ENCODE measurements around the gene EFCAB6. TPM values are rescaled to one million over a fixed set of nuclear protein-coding genes. Genes with fewer than 3 reads are reported as not detected.

Gene EFCAB6
- total and polyA plus RNA-seq, 2 of the 13 experiments (the other 11 are each of a cell fraction or from before 2014, with no cell fraction given), result not detected

DNA sequence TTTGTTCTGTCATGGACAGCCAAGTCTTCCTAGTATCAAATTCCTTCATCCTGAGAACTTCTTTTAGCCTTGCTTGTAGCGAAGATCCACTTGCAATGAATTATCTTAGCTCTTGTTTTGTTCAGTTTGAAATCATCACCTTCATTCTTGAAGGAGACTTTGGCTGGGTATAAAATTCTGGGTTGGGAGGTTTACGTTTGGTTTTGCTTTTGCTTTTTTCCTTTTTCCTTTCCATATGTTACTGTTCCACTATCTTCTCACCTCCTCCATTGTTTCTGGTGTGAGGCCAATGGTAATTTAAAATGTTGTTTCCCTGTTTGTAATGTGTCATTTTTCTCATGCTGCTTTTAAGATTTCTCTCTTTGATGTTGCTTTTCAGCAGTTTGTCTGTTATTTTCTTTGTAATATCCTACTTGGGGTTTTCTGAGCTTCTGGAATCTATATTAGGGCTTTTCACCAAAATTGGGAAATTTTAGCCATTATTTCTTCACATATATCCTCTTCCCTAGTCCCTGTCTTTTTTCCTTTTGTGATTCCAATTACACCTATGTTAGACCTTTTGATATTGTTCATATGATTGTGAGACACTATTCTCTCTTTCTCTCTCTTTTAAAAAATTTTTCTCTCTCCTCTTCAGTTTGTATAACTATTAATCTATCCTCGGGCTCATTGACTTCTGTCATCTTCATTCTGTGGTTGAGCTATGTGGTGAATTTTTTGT, 172.7 kb downstream of the EFCAB6 start:
- H3K4me3 ChIP-seq (replicated peaks in 1 of 3; ENCODE audit: insufficient read depth in 1 of 3, low read depth in 2 of 3, low read length in 3 of 3), result no peak overlapping the region
- ChIA-PET POLR2A (no interaction called here), CTCF (ENCODE audit: low intra/inter-chr PET ratio, low total read pairs) (no interaction called here)
- peaks cover 17% of the 10 kb centered on the region for H3K9me3 ChIP-seq (ENCODE audit: low read length)
- 2% methylated on average over 3 of the region's 3 CpGs for WGBS (ENCODE audit: low lambda C conversion rate)
- DNase-seq (ENCODE audit: low spot score), result no peak
- H3K27me3 ChIP-seq (ENCODE audit: control insufficient read depth in 1 of 2, insufficient read depth in 2 of 2, low read length in 2 of 2), result peaks cover 1 to 7% of the 10 kb centered on the region in 2 experiments; a peak in 2 of 5 replicates
- in situ Hi-C loops (cut with HindIII; ENCODE audit: extremely low pct_ligation_motif_present, low pct_unique_long_range_greater_than_20kb) (no loop called here), intact Hi-C loops (cut with micrococcal nuclease; ENCODE audit: unreplicated experiment) (no loop called here)
- H3K9ac ChIP-seq (ENCODE audit: insufficient read depth, low read depth, low read length), result no peak overlapping the region
- no peak overlapping the region for H3K4me2 ChIP-seq (ENCODE audit: low read depth, low read length)
- ATAC-seq, result no peak
- no peaks in the 10 kb centered on the region for H3K36me3 ChIP-seq (replicated peaks in 1 of 2; ENCODE audit: control insufficient read depth in 1 of 2, insufficient read depth in 2 of 2, low read length in 2 of 2)
- H4K20me1 ChIP-seq (ENCODE audit: insufficient read depth, low read length), result no peaks in the 10 kb centered on the region
- no peak overlapping the region for H2AFZ ChIP-seq (ENCODE audit: low read length)
- H3K4me1 ChIP-seq (ENCODE audit: insufficient read depth, low read length), result no peaks in the 10 kb centered on the region
- FAIRE-seq, result no peak
- TF ChIP-seq ZFP1 (CRISPR knock-in tag; IDR thresholded peaks at IDR 0.05), result peak; percentile 78; the same call in 1 of the 2 replicates
- no peak for TF ChIP-seq CEBPG (CRISPR knock-in tag; IDR thresholded peaks at IDR 0.05)
- no peak for TF ChIP-seq GABPA (IDR thresholded peaks at IDR 0.05; ENCODE audit: low read depth, low read length)
- TF ChIP-seq GABPA (CRISPR knock-in tag; IDR thresholded peaks at IDR 0.05; ENCODE audit: low read depth), result no peak
- TF ChIP-seq, protein P1, sequence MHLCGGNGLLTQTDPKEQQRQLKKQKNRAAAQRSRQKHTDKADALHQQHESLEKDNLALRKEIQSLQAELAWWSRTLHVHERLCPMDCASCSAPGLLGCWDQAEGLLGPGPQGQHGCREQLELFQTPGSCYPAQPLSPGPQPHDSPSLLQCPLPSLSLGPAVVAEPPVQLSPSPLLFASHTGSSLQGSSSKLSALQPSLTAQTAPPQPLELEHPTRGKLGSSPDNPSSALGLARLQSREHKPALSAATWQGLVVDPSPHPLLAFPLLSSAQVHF (CRISPR knock-in tag; IDR thresholded peaks at IDR 0.05), result no peak
- BruUV-seq (replicated peaks), result no TSS peak
- H3K79me2 ChIP-seq (ENCODE audit: insufficient read depth, low read length), result no peaks in the 10 kb centered on the region
- H3K27ac ChIP-seq (ENCODE audit: extremely low read length, insufficient read depth, low read length), result no peak overlapping the region

DNA sequence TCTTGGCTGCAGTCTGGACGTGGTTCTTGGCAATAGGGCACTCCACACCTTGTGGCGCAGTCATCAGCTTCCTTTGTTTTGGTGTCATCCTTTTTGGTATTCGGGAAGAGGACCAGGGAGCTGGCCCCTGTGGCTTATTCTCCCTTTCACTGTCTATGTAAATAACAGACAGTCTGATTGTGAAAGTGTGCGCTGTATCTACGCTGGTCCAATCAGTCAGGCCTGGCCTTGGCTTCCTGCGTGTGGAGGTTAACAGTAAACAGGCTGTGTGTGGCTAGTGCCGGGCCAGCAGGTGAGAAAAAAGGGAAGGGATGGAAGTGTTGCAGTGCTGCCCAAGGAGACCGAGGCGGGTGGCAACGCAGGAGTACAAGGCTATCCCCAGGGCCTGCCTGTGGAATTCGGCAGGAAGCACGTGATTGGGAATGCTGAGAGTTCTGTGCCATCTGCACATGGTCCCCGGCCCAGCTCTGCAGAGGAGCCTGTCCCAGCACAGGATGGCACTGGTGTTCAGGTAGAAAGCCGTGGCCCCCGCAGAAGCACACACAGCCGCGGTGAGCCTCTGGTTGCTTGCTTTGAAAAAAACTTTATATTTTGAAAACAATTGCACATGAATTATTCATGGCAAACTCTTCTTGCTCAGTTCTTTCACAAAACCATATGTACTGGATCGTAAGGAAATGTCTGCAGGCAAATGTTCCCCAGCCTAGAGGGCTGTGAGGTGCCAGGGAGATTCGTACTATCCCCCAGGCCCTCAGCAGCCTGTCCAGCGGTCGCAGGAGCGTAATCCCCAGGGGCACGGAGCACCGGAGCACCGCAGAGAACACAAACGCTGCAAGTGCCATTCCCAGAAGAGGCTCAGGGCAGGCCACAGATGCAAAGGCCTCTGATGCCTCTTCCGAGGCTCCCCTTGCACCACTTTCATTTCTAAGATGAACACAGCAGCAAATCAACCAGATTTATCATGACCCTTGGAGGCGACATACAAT, 174.5 kb downstream of the EFCAB6 start:
- H3K4me3 ChIP-seq (replicated peaks in 1 of 3; ENCODE audit: insufficient read depth in 1 of 3, low read depth in 2 of 3, low read length in 3 of 3), result no peak overlapping the region
- H3K27me3 ChIP-seq (ENCODE audit: control insufficient read depth in 1 of 2, insufficient read depth in 2 of 2, low read length in 2 of 2), result peaks cover 3 to 10% of the 10 kb centered on the region in 2 experiments; a peak in 3 of 5 replicates
- H3K4me1 ChIP-seq (ENCODE audit: insufficient read depth, low read length), result no peaks in the 10 kb centered on the region
- ChIA-PET CTCF (ENCODE audit: low intra/inter-chr PET ratio, low total read pairs) (no interaction called here), POLR2A (no interaction called here)
- no peaks in the 10 kb centered on the region for H4K20me1 ChIP-seq (ENCODE audit: insufficient read depth, low read length)
- no peak overlapping the region for H3K9ac ChIP-seq (ENCODE audit: insufficient read depth, low read depth, low read length)
- H3K4me2 ChIP-seq (ENCODE audit: low read depth, low read length), result no peak overlapping the region
- DNase-seq (ENCODE audit: low spot score) (peak; percentile 6), FAIRE-seq (no peak), ATAC-seq (peak; percentile 80)
- 32% methylated on average over 24 of the region's 28 CpGs for WGBS (ENCODE audit: low lambda C conversion rate)
- no peak overlapping the region for H2AFZ ChIP-seq (ENCODE audit: low read length)
- intact Hi-C loops (cut with micrococcal nuclease; ENCODE audit: unreplicated experiment), result no loop called here
- H3K27ac ChIP-seq (ENCODE audit: extremely low read length, insufficient read depth, low read length), result no peak overlapping the region
- in situ Hi-C loops (cut with HindIII; ENCODE audit: extremely low pct_ligation_motif_present, low pct_unique_long_range_greater_than_20kb), result no loop called here
- no peaks in the 10 kb centered on the region for H3K79me2 ChIP-seq (ENCODE audit: insufficient read depth, low read length)
- no peaks in the 10 kb centered on the region for H3K36me3 ChIP-seq (replicated peaks in 1 of 2; ENCODE audit: control insufficient read depth in 1 of 2, insufficient read depth in 2 of 2, low read length in 2 of 2)
- peaks cover 17% of the 10 kb centered on the region for H3K9me3 ChIP-seq (ENCODE audit: low read length)
- BruUV-seq (replicated peaks), result no TSS peak
- TF ChIP-seq HCFC1 (IDR thresholded peaks at IDR 0.05; ENCODE audit: low read depth, low read length) (no peak), ZMAT3 (CRISPR knock-in tag; conservative IDR thresholded peaks at IDR 0.05) (no peak), FOXP1 (IDR thresholded peaks at IDR 0.05) (no peak), FOXP1 (CRISPR knock-in tag; IDR thresholded peaks at IDR 0.05) (0 out of 2 replicates have a peak, but pooled peaks have one; percentile 13), FOXA1 (IDR thresholded peaks at IDR 0.05) (no peak), FOXA1 (CRISPR knock-in tag; IDR thresholded peaks at IDR 0.05) (peak; percentile 60; the same call in 1 of the 2 replicates), FOXA3 (CRISPR knock-in tag; IDR thresholded peaks at IDR 0.05) (peak; percentile 53; the same call in 1 of the 2 replicates), XBP1 (CRISPR knock-in tag; IDR thresholded peaks at IDR 0.05) (no peak)
- TF ChIP-seq, protein P2, sequence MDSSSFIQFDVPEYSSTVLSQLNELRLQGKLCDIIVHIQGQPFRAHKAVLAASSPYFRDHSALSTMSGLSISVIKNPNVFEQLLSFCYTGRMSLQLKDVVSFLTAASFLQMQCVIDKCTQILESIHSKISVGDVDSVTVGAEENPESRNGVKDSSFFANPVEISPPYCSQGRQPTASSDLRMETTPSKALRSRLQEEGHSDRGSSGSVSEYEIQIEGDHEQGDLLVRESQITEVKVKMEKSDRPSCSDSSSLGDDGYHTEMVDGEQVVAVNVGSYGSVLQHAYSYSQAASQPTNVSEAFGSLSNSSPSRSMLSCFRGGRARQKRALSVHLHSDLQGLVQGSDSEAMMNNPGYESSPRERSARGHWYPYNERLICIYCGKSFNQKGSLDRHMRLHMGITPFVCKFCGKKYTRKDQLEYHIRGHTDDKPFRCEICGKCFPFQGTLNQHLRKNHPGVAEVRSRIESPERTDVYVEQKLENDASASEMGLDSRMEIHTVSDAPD (CRISPR knock-in tag; IDR thresholded peaks at IDR 0.05), result no peak
- TF ChIP-seq, protein P3, sequence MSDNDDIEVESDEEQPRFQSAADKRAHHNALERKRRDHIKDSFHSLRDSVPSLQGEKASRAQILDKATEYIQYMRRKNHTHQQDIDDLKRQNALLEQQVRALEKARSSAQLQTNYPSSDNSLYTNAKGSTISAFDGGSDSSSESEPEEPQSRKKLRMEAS (IDR thresholded peaks at IDR 0.05), result no peak
- TF ChIP-seq, protein P4, sequence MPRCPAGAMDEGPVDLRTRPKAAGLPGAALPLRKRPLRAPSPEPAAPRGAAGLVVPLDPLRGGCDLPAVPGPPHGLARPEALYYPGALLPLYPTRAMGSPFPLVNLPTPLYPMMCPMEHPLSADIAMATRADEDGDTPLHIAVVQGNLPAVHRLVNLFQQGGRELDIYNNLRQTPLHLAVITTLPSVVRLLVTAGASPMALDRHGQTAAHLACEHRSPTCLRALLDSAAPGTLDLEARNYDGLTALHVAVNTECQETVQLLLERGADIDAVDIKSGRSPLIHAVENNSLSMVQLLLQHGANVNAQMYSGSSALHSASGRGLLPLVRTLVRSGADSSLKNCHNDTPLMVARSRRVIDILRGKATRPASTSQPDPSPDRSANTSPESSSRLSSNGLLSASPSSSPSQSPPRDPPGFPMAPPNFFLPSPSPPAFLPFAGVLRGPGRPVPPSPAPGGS (CRISPR knock-in tag; IDR thresholded peaks at IDR 0.05), result no peak

Measured in HepG2 (cell line).